NCI-H2171 treated with DMSO at 0.1 percent for 48 hours (cell line): ENCODE data around the gene GPAT3.
"Not testable (repeated sequence)": the region's sequence is repeated elsewhere in the genome, so short reads cannot be mapped to it uniquely, and the experiment has no call there.

ENCODE experiments used
- DNase-seq: peaks from one replicate; lab custom pipeline; 2025; lab: John Stamatoyannopoulos, UW

GPAT3 gene

DNA sequence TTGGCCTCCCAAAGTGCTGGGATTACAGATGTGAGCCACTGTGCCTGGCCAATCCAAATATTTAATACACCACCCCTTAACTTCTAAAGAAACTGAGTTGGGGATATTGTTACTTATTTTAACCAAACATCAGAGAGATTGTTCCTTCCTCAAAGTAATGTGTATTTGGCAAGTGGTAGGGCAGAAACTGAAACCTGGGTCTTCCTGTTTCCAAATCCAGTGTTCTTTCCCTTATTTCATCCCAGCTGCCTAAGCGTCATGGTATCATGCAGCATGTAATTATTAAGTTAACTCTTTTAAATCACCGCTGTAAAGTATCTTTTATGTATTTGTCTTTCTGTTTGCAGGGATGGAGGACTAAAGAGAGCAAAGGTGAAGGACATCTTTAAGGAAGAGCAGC lies 68.4 kb downstream of the GPAT3 start:
- no peak for DNase-seq

DNA sequence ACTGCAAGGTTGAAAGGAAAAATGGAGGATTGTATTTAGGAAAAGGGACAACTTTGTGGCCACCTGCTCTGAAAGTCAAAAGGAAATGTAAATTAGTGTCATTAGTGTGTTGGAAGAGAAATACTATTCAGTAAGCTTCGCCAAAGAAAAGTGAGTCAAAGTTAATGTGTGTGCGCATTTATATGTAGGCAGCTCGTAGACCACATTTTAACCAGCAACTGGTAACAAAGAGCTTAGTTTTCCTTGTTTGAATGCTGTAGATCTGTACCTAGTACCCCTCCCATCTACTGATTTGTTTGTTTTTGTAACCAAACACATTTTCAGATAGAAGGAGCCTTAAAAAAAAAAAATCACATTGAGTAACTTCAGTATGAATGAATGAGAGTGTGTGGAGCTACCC lies 69.3 kb downstream of the GPAT3 start:
- no peak for DNase-seq

DNA sequence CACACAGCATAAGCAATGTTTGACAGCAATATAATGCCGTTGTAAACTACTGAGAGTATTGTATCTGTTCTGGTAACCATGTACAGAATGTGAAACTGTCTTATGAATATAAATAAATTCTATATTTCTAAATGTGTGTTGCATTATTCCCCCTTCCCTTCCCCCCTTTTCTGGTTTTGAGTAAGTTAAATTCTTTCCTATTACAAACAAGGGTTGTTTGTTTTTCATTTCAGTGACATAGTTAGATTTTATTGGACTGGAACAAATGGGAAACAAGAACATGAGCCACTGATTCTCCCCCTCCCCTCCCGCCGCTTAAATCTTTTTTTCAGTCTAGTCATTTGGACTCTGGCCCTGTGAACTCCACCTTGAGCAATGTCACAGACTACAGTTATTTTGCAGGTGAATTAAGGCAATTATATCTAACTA lies 69.8 kb downstream of the GPAT3 start:
- DNase-seq = no peak

DNA sequence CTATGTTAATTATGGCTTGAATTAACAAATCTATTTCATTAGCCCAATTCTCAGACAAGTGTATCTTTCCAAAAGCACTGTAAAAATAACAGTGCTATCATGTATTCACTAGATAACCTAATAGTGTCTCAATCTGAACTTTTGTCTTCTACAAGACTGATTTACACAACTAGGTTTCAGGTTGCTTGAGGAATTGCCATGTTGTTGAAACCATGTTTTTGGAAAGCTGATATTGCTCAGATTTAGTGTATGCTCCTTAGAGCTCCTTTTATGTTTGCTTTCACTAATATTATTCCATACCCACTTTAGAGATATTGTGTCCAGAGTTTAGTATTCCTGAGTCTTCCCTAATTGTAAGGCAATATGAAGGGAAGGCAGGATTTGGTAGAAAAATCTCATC lies 70.6 kb downstream of the GPAT3 start:
- DNase-seq = no peak

DNA sequence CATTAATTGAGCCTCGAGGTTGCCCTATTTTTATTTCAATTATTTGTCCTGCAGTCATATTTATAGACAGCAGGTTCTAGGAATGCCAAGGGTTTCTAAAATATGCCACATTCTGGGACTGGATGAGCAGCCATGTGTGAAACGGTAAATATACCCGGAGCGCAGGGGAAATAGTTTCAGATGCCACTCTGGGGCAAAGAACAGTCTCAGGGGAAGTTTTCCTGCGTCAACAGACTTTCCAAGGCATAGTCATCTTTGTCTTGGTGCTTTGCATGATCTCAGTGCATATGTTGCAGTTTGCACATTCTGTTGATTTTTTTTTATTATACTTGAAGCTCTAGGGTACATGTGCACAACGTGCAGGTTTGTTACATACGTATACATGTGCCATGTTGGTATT lies 71.0 kb downstream of the GPAT3 start:
- DNase-seq = no peak

DNA sequence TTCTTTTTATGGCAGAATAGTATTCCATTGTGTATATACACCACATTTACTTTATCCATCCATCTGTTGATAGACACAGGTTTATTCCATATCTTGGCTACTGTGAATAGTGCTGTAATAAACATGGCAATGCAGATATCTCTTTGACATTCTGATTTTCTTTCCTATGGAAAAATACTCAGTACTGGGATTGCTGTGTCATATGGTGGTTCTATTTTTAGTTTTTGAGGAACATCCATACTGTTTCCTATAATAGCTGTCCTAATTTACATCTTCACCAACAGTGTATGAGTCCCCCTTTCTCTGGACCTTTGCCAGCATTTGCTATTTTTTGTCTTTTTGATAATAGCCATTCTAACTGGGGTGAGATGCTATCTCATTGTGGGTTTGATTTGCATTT lies 73.5 kb downstream of the GPAT3 start:
- no peak for DNase-seq

DNA sequence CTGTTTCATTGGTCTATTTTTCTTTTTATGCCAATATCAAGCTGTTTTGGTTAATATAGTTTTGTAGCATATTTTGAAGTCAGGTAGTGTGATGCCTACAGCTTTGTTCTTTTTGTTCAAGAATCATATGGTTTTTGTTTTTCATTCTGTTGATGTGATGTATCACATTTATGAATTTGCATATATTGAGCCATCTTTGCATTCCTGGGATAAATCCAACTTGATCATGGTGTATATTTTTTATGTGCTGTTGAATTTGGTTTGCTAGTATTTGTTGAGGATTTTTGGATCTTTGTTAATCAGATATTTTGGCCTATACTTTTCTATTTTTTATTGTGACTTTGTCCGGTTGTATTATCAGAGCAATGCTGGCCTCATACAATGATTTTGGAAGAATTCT lies 74.8 kb downstream of the GPAT3 start:
- DNase-seq = no peak

DNA sequence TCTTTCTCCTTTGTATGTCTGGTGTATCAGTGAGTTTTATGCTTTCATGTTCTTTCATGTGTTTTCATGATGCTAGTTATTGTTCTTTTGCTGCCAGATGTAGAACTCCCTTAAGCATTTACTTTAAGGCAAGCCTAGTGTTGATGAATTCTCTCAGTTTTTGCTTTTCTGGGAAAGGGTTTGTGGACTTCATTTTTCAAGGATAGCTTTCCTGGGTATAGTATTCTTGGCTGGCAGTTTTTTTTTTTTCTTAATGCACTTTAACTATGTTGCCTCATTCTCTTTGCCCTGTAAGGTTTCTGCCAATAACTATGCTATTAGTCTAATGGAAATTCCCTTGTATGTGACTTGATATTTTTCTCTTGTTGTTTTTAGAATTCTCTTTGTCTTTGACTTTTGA lies 77.1 kb downstream of the GPAT3 start:
- DNase-seq = no peak

DNA sequence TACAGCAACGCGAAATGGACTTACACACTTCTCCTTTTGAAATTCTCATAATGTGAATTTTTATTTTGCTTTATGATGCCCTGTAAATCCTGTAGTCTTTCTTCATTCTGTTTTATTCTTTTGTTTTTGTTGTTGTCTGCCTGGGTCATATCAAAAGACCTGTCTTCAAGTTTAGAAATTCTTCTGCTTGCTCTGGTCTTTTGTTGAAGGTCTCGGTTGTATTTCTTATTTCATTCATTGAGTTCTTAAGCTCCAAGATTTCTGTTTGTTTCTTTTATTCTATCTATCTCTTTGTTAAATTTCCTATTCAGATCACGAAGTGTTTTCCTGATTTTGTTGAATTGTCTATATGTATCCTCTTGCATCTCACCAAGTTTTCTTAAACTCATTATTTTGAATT lies 78.1 kb downstream of the GPAT3 start:
- DNase-seq = no peak

DNA sequence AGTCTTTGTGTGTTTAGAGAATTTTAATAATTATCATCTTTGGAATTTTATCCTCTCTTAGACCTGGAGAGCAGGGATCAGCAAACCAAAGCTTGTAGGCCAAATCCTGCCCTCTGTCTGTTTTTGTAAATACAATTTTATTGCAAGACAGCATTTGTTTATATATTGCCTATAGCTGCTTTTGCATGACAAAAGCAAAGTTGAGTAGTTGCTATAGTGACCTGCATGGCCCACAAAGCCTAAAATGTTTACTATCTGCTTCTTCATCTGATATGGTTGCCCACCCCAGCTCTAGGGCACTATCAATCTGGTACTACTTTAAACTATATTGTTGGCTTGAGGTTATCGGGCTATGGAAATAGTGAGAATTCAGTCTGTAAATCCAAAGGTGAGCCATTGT lies 80.3 kb downstream of the GPAT3 start:
- no peak for DNase-seq

DNA sequence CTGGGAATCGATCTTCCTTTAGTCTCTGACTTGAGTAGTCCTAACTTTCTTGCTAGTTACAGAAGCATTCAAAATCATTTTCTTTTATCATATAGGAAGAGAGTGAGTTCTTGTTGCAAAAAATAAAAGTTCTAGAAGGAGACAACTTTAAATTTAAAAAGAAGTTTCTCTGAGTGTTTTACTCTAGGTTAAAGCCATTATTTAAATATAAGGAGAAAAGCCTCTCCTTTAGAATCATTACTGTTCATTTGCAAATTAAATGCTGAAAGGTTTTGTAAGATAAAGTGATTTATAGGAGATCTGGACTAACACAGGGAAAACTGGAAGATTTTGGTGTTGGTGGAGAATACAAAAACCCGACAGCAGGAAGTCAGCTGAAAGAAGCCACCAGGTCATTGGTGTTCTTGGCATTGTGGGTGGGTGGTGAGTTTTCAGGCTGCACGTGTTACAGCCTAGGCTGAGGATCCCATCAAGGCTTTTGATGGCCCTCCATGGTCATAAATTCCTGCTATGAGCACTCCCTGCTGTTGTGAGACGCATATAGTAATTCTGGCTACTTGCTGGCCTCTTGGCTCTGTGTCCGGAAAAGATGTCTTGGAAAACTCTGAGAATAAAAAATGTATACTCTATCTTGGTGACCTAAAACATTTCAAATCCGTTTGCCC lies 81.6 kb downstream of the GPAT3 start:
- DNase-seq = no peak

DNA sequence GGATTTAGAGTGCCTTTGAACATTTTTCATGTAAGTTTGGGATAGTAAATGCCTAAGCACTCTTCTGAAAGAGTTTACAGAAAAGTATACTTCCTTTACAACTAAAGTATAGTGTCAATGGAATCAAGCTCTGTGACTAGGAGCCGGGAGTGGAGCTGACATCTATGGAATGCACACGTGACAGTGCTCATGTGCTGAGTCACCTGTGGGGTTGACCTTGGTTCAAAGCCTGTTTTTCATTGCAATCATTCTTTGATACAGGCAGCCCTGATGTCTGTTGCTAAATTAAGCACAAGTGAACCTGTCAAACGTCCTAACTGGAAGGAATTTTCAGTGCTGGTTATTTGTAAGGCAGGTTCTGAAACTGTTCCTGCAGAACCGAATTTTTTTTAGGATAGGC lies 82.5 kb downstream of the GPAT3 start:
- no peak for DNase-seq

DNA sequence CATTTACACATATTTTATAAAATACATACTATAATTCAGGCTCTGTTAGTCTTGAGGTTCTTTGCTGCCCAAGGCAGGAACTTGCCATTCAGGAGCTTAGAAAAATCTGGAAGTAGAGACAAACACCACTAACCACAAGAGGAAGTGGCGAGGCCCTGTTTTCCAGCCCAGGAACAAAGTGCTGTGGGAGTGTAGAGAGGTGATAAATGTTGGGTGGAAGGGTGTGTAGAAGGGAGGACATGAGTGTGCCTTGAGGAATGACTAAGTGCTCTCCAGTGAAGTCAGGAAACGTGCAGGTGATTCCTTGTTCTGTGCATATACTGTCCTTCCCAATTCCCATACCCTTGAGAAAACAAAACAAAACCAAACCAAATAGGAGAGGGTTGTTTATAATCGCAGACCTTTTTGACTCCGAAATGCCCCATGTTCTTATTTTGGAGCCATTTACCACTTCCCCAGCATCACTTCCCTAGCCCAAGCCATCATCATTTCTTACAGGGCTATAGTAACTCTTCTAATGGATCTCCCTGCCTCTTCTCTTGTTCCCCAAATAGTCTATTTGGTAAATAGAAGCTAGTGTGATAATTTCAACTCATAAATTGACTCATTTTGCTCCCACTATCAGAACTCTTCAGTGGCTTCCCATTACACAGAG lies 83.2 kb downstream of the GPAT3 start:
- no peak for DNase-seq

DNA sequence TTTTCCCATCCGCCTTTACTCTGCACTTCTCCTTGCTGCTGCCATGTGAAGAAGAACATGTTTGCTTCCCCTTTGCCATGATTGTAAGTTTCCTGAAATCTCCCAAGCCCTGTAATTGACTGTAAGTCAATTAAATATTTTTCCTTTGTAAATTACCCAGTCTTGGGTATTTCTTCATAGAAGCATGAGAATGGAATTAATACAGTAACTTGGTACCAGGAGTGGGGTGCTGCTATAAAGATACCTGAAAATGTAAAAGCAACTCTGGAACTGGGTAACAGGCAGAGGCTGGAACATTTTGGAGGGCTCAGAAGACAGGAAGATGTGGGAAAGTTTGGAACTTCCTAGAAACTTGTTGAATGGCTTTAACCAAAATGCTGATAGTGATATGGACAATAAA lies 86.2 kb downstream of the GPAT3 start:
- not testable (repeated sequence) for DNase-seq

DNA sequence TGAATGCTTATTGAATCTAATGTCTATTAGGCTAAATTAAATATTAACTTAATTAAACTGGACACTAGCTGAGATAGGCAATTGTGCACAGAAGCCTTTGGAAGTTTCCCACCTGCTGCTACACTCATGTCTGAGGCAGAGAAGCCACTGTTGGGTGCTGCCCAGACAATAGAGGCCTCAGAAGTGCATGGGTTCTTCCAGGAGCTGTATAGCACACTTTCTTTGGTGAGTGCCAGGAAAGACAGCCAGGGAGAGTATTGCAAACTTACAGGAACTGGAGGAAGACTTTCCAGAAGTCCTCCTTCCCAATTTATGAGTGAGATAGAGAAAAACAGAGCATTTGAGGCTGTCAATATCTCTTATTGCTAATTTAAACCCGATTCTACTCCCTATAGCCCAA lies 89.9 kb downstream of the GPAT3 start:
- no peak for DNase-seq

DNA sequence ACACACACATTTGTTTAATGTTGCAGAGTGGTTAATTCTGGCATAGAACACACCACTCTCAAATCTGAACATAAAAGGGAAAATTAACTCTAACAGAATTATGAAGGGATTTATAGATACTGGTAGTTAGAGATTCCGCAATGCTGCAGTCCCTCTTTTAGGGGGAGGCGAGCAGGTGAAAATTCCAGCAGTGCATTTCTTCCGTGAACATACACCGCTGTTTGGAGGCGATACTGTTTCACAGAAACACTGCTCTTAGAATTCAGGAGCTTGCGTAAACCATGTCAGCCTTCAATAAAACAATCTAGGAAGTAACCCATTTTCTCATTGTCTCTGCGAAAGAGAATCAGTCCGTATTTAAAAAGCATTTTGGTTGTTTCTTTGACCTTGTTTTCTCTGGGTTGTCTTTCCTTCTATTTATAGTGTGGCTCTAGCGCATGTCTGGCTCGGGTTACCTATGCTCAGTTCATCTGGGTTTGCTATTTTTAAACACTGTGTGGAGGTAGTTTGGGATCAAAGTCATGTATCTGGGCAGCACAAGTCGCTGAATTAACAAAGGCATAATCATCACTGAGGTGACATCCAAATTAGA lies 90.4 kb downstream of the GPAT3 start:
- no peak for DNase-seq

DNA sequence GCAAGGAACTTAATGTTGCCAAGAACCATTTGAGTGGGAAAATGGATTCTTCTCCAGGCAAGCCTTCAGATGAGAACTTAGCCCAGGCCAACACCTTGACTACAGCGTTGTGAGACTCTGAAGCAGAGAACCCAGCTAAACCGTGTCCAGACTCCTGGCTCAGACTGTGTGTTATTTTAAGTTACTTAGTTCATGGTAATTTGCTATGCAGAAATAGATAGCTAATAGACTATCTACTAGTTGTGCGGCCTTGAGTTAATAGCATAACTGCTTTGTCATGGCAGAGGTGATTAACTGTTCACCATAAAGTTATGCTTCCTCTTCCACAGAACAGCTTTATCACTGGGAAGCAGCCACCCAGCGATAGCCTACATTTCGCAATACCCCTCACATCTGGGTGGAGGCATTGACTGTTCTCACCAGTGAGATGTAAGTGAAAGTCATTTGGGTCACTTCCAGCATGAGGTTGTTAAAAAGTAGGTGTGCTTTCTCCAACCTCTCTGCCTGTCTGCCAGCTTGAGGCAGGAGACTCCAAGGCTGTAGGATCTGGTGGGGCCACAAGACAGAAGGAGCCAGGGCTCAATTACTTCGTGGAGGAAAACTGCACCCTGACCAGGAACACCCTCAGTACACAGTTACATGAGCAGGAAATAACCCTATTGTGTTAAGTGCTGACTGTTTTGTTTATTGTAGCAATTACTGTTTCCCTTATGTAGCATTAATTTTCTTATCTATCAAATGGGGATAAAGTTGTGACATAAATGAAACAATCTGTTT lies 94.2 kb downstream of the GPAT3 start:
- no peak for DNase-seq

DNA sequence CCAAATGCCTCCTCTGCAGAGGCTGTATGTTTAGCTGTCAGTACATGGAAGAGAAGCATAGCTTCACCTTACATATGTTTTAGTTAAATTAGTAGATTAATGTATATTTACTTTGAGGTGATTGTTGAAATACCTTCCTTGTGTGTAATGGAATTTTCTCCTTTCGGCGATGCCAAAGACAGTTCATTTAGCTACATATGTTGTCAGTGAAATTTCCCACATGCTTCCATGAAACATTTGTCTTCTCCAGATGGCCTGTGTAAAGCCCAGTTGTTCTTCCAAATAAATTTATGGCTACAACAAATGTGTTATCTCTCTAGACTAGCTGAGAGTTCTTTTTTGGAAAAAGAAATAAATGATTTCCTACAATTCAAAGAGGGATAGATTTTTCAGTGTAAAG lies 95.2 kb downstream of the GPAT3 start:
- DNase-seq = no peak

DNA sequence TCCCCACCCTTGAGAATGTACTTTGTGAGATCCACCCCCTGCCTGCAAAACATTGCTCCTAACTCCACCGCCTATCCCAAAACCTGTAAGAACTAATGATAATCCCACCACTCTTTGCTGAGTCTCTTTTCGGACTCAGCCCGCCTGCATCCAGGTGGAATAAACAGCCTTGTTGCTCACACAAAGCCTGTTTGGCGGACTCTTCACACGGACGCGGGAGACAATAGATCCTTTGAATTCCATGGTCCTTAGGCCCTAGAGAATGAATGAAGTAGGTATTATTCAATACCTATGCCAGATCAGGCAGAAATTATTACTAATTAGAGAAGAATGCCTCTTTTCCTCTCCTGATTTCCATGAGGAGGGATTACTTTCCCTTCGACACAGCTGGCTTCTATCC lies 101.0 kb downstream of the GPAT3 start:
- DNase-seq = no peak

DNA sequence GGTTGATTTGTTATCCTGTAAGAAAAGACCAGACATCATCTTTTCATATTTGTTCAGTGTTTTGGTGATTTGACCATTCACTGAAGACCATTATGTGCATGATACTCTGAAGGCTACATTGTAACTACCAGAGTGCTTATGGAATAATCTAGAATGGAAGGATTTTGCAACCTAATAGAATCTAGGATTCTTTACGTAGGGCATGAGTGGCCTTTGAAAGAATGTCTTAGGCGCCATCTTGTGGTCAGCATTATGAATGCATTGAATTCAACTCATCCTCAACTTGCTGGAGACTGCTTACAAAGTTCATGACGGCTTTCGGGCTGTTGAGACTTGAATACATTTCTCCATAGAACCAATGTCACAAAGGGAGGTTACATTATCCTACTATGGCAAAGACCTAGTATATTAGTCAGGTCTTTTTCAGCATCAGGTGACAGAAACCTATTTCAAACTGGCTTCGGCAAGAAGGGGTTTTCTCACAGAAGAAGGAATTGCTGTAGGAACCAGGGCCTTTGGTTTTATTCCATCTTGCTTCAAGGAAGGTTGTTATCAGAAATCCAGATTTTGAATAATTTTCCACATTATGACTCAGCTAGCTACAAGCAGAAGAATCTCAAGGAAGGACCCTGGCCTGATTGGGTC lies 104.1 kb downstream of the GPAT3 start:
- peak; percentile 17 for DNase-seq

DNA sequence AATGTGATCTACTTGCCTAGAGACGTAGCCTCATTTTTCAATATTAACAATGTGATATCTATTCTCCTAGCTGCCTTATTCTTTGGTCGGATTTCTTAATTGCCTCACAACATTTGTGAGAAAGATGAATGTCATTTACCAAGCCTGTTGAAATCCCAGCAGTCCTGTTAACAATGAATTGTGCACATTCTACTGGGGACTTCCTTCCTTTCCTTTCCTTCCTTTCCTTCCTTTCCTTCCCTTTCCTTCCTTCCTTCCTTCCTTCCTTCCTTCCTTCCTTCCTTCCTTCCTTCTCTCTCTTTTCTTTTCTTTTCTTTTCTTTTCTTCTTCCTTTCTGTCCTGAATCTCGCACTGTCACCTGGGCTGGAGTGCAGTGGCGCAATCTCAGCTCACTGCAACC lies 107.1 kb downstream of the GPAT3 start:
- no peak for DNase-seq
